ENCODE results near the gene AMY2A.
"Not testable (repeated sequence)": the region's sequence is repeated elsewhere in the genome, so short reads cannot be mapped to it uniquely, and the experiment has no call there.

AMY2A gene

DNA sequence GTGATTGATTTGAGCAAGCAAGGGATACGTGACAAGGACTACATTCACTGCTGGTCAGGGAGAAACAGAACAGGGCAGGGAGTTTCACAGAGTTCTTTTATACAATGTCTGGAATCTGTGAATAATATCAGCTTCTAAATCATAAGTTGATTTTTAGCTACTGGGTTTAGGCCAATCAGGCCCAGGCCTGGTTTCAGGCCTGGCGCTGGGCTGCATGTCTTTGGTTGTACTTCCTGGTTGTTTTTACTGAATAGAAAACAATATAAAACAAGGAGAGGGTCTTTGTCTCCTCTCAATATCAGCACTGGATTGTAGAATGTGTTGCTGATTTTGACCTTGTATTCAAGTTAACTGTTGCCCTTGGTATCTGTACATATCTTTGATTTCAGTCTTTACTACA, 865 bp upstream of the AMY2A start:
- no peak overlapping the region for H3K4me3 ChIP-seq (ENCODE audit: low read depth, low read length)
- no peak for TF ChIP-seq CTCF (IDR thresholded peaks at IDR 0.05; ENCODE audit: borderline replicate concordance, insufficient read depth, low read depth, low read length)

- not testable (repeated sequence) for H3K4me3 ChIP-seq (ENCODE audit: low read depth, low read length)
These were observed 10.2 kb downstream of the AMY2A start for GRCh38 chr1:103627436-103627835.

- H3K4me3 ChIP-seq (ENCODE audit: low read depth, low read length), result not testable (repeated sequence)
These were observed 24.0 kb downstream of the AMY2A start for GRCh38 chr1:103641194-103641593.

DNA sequence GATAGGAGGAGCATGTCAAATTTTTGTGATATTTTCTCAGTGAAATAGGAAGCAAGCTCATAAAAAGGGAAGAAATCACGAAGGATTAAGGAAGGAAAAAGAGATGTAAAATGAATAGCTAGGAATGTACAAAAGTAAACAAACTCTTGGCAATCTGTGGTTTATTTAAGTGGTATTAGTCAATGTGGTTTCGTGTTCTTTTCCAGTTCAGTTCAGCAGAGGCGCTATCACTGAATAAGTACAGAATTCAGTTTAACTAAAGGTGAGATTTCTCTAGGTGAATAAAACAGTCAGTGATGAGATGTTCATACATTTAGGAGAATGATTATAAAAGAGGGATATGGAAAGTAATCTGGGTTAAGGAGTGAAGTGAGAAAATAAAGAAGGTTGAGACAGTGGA, 26.7 kb downstream of the AMY2A start:
- H3K4me3 ChIP-seq (ENCODE audit: low read depth, low read length), result not testable (repeated sequence)

DNA sequence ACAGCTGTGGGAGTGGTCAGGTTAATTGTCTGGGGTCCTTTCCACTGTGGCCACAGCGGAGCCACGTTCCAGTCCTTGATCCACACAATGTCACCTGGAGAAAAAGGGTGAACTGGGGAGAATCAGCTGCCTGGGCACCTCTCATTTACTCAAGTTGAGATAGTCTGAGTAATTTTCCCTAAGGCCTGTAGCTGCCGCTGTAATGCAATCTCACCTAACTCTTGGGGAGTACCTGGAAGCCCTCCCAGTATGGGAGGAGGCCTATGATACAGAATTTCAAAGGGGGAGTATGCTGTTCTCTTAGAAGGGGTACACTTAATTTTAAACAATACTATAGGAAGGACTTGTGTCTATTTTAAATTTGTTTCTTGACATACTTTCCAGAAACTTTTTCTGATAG, 33.1 kb downstream of the AMY2A start:
- H3K4me3 ChIP-seq (ENCODE audit: low read depth, low read length), result not testable (repeated sequence)

DNA sequence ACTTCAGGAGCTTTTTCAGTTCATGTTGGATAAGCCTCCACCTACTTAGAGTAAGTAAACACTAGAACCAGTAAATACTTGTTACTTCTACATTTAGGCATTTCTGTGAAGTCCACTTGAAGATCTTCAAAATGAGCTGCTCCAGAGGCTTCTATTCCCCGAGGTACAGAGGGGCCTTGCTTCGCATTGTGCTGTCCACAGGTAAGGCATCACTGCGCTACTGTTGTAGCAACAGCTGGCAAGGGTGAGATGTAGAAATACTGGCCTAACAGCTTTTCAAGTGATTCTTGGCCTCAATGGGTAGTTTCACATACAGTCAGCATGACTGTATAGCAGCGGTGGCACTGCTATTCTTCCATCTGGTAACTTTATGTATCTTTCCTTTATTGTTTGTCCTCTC, 33.7 kb downstream of the AMY2A start:
- not testable (repeated sequence) for H3K4me3 ChIP-seq (ENCODE audit: low read depth, low read length)

DNA sequence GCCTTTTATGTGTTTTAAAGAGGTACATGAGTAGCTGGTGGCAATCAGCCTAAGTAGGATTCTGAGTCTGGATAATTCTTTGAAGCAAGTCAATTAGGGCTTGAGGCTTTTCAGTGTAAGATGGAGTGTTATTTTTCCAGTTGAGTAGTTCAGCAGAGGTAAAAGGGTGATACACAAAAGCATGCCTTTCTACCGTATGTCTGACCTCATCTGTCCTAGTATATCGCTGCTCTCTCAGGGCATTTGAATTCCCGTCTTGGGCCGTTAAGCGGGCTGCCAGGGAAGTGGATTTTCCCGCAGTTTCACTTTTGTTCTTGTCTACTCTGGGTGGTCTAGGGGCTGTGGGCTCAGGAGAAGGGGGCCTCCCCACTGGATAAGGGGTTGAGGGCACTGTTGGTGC, 36.9 kb downstream of the AMY2A start:
- not testable (repeated sequence) for H3K4me3 ChIP-seq (ENCODE audit: low read depth, low read length)

GRCh38 chr1:103655460-103655859, 38.2 kb downstream of the AMY2A start, which contains the start of gene AMY1A:
Gene AMY1A (plus strand): TSS chr1:103655760. CDS start chr1:103656331, 571 bp downstream.
- not testable (repeated sequence) for H3K4me3 ChIP-seq (ENCODE audit: low read depth, low read length)
